HCT116 (cell line): ENCODE measurements around the gene CASZ1. TPM values are rescaled to one million over a fixed set of nuclear protein-coding genes. Genes with fewer than 3 reads are reported as not detected.

ENCODE experiments used
- ATAC-seq: fragments of 200-7000 bp; cut with Tn5 transposase; 2 replicates; pipeline ENCODE4 v1.9.1; 2020; ENCODE audit warnings: mild to moderate bottlenecking, moderate library complexity
- BruUV-seq: library from RNA; stranded (reverse); fragments of 400-500 nt; replicated peaks from 2 replicates; lab custom pipeline; 2021; lab: Mats Ljungman, UMichigan
- CTCF ChIA-PET: fragments of 300-600 bp; sonication (Branson Sonifier 250); formaldehyde crosslinking; loops from one replicate; lab custom pipeline; 2021; ENCODE audit warnings: antibody characterized with exemption; lab: Charles Lee
- POLR2A ChIA-PET: fragments of 300-600, 350-600 bp; sonication (Branson Sonifier 250); formaldehyde crosslinking; loops from one replicate; lab custom pipeline; 2021; ENCODE audit warnings: antibody characterized with exemption; lab: Charles Lee
- RAD21 ChIA-PET, 2 experiments: fragments of 300-600 bp; sonication (Branson Sonifier 250); formaldehyde crosslinking; loops; one replicate each; lab custom pipeline; 2023; ENCODE audit warnings: low total read pairs in 2 of 2; ENCODE audit not compliant: uncharacterized antibody in 2 of 2, unreplicated experiment in 2 of 2, low non-redundant PET in 1 of 2; lab: Charles Lee
- DNase-seq: peaks from one replicate; pipeline ENCODE4 v3.0.0-alpha.2; 2010; ENCODE audit warnings: low read depth, low spot score
- H2AFZ ChIP-seq: fragments of 200-600 bp; shearing (Covaris generic), sonication (generic); 2 replicates; pipeline ENCODE4 v1.6.1; 2017; ENCODE audit warnings: low read depth, mixed run types, mixed read lengths, antibody characterized with exemption, low read length; ENCODE audit not compliant: poor library complexity, severe bottlenecking
- H3K27ac ChIP-seq: 2 replicates; pipeline ENCODE4 v1.5.1; 2012; ENCODE audit warnings: low read depth, low read length
- H3K27me3 ChIP-seq: fragments of 200-600 bp; sonication (generic); 2 replicates; pipeline ENCODE4 v1.6.1; 2016; ENCODE audit warnings: mixed run types, low read length, mixed read lengths; ENCODE audit not compliant: insufficient read depth
- H3K36me3 ChIP-seq, 2 experiments: fragments of 200-500 bp in 1 of 2; fragments of 200-600 bp in 1 of 2; sonication (Bioruptor generic) in 1 of 2; sonication (generic) in 1 of 2; 2 replicates each; pipeline versions ENCODE4 v1.5.1 to v1.6.1; 2014 to 2016; ENCODE audit warnings: low read length in 2 of 2, inconsistent platforms in 1 of 2, mixed read lengths in 1 of 2, mixed run types in 1 of 2; ENCODE audit not compliant: insufficient read depth in 2 of 2, control insufficient read depth in 1 of 2
- H3K4me1 ChIP-seq, 2 experiments: fragments of 200-600 bp in 1 of 2; sonication (generic) in 1 of 2; 2 replicates each; pipeline versions ENCODE4 v1.5.1 to v1.6.1; 2012 to 2017; ENCODE audit warnings: low read length in 2 of 2, inconsistent platforms in 1 of 2, mild to moderate bottlenecking in 1 of 2, mixed read lengths in 1 of 2, mixed run types in 1 of 2, moderate library complexity in 1 of 2; ENCODE audit not compliant: insufficient read depth in 2 of 2, control insufficient read depth in 1 of 2
- H3K4me2 ChIP-seq: fragments of 200-600 bp; sonication (generic); 2 replicates; pipeline ENCODE4 v1.6.1; 2017; ENCODE audit warnings: mixed run types, low read length, mixed read lengths
- H3K4me3 ChIP-seq, 2 experiments: fragments of 200-600 bp in 1 of 2; sonication (generic) in 1 of 2; replicated peaks in 1 of 2; 2 replicates each; pipeline ENCODE4 v1.5.1; 2011 to 2016; ENCODE audit warnings: low read length in 2 of 2, control low read depth in 1 of 2, low read depth in 1 of 2, mild to moderate bottlenecking in 1 of 2, mixed read lengths in 1 of 2, mixed run types in 1 of 2
- H3K79me2 ChIP-seq: fragments of 200-600 bp; sonication (generic); 2 replicates; pipeline ENCODE4 v1.6.1; 2017; ENCODE audit warnings: mild to moderate bottlenecking, mixed run types, low read length, moderate library complexity, mixed read lengths; ENCODE audit not compliant: insufficient read depth
- H3K9ac ChIP-seq: fragments of 200-600 bp; sonication (generic); 2 replicates; pipeline ENCODE4 v1.6.1; 2016; ENCODE audit warnings: low read length, mixed read lengths
- H3K9me2 ChIP-seq: fragments of 200-600 bp; sonication (generic), shearing (Covaris generic); 2 replicates; pipeline ENCODE4 v1.6.1; 2017; ENCODE audit warnings: mixed run types, mild to moderate bottlenecking, moderate library complexity; ENCODE audit not compliant: insufficient read depth
- H3K9me3 ChIP-seq, 2 experiments: fragments of 200-500 bp in 1 of 2; fragments of 200-600 bp in 1 of 2; sonication (Bioruptor generic) in 1 of 2; sonication (generic) in 1 of 2; 2 replicates each; pipeline ENCODE4 v1.6.1; 2014 to 2017; ENCODE audit warnings: low read length in 2 of 2, mixed read lengths in 2 of 2, inconsistent platforms in 1 of 2, low read depth in 1 of 2, mild to moderate bottlenecking in 1 of 2, mixed run types in 1 of 2, moderate library complexity in 1 of 2; ENCODE audit not compliant: control insufficient read depth in 1 of 2, insufficient read depth in 1 of 2
- H4K20me1 ChIP-seq: fragments of 200-600 bp; sonication (generic), shearing (Covaris generic); 2 replicates; pipeline ENCODE4 v1.6.1; 2017; ENCODE audit warnings: mixed run types, mild to moderate bottlenecking, moderate library complexity; ENCODE audit not compliant: insufficient read depth
- CBX3 ChIP-seq: IDR thresholded peaks from 2 replicates; pipeline ENCODE4 v1.6.1; 2012; ENCODE audit warnings: low read depth
- CEBPB ChIP-seq: IDR thresholded peaks from 2 replicates; pipeline ENCODE4 v1.6.1; 2012; ENCODE audit warnings: low read depth
- EGR1 ChIP-seq: IDR thresholded peaks from 2 replicates; pipeline ENCODE4 v1.6.1; 2012; ENCODE audit warnings: low read depth
- ELF1 ChIP-seq: IDR thresholded peaks from 2 replicates; pipeline ENCODE4 v1.6.1; 2012; ENCODE audit warnings: low read depth, borderline replicate concordance
- JUND ChIP-seq: IDR thresholded peaks from 2 replicates; pipeline ENCODE4 v1.6.1; 2012
- POLR2A ChIP-seq: IDR thresholded peaks from 2 replicates; pipeline ENCODE4 v1.7.0; 2011; ENCODE audit warnings: borderline replicate concordance; ENCODE audit not compliant: insufficient read depth, insufficient read length; ENCODE audit errors: extremely low read depth
- POLR2AphosphoS5 ChIP-seq: IDR thresholded peaks from 2 replicates; pipeline ENCODE4 v1.6.1; 2011; ENCODE audit warnings: mild to moderate bottlenecking, low read depth, low read length, moderate library complexity
- RAD21 ChIP-seq: IDR thresholded peaks from 2 replicates; pipeline ENCODE4 v1.6.1; 2012; ENCODE audit warnings: low read depth, mild to moderate bottlenecking
- ZFX ChIP-seq: fragments of 450-650 bp; IDR thresholded peaks from 2 replicates; pipeline ENCODE4 v1.6.1; 2017
- ZNF274 ChIP-seq: fragments of 200-500 bp; sonication (Bioruptor generic); IDR thresholded peaks from 2 replicates; pipeline ENCODE4 v1.6.1; 2014; ENCODE audit warnings: mild to moderate bottlenecking, low read depth, low read length, inconsistent platforms
- intact Hi-C: fragments of 100-400 bp; cut with micrococcal nuclease; formaldehyde crosslinking; loops from 2 replicates; pipeline ENCODE4 v1.10.0; 2022
- total RNA-seq: library from RNA; stranded (reverse); gene quantifications from one replicate; pipeline ENCODE4 v1.2.1, GENCODE V29; 2021; ENCODE audit not compliant: unreplicated experiment
- TF ChIP-seq, protein P1 (sequence below): IDR thresholded peaks from 2 replicates; pipeline ENCODE4 v1.6.1; 2012
- TF ChIP-seq, protein P2 (sequence below), 3 experiments: fragments of 200-600 bp in 1 of 3; sonication (generic) in 1 of 3; IDR thresholded peaks in 2 of 3; conservative IDR thresholded peaks in 1 of 3; 2 replicates each; pipeline ENCODE4 v1.5.1; 2012 to 2017; ENCODE audit warnings: low read depth in 2 of 3, low read length in 2 of 3, antibody characterized with exemption in 1 of 3, borderline replicate concordance in 1 of 3, control low read depth in 1 of 3, mild to moderate bottlenecking in 1 of 3, mixed read lengths in 1 of 3, mixed run types in 1 of 3, moderate library complexity in 1 of 3; ENCODE audit not compliant: insufficient read depth in 1 of 3

Gene CASZ1
- total RNA-seq, 1 experiment from 2014 or later, result 7.7 TPM

DNA sequence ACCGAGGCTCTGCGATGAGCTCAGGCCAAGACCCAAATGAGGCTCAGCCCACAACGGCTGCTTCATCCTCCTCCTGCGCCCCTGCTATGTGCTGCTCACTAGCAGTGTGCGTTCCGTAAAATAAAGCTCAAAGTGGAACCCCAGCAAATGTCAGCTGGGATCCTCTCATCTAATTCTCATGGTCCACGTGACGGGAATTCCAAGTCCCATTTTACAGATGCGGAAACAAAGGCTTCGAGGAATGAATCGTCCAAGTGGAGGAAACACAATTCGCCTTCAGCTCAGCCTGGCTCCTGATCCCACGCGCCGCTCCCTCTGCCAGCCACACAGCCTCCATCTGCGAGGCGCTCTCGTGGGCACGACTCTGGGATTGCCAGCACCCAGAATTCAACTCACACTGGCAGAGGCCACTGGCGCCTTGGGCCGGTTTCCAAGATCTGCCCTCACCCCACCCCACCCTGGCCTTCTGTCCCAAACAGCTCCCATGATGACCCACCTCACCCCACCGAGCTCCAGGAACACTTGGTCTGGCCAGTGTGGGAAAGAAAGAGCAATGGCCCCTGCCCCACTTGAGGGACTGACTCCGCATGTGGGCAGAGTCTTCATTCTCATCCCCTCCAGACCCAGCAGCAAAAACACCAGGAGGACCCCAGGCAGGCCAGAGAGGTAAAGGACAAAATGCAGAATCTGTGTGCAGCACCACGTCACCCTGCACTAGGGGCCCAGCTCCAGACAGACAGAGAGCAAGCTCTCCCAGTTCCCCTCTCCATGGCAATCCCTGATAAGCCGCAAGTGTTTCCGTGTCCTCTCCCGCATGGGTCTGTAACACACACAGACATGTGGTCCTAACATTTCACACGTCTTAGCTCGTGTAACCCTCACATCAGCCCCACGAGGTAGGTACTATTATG is 10.5 kb downstream of the CASZ1 start:
- no peak overlapping the region for H3K4me2 ChIP-seq

GRCh38 chr1:10784998-10785727 is 11.3 kb downstream of the CASZ1 start:
- H3K79me2 ChIP-seq, result no peaks in the 10 kb centered on the region
- no peak for ATAC-seq
- H3K27me3 ChIP-seq, result peaks cover 4% of the 10 kb centered on the region; the same call in 1 of the 2 replicates
- TF ChIP-seq CBX3 (no peak), POLR2AphosphoS5 (no peak), EGR1 (no peak), ZFX (no peak), POLR2A (no peak), ZNF274 (no peak)
- TF ChIP-seq, protein P1, sequence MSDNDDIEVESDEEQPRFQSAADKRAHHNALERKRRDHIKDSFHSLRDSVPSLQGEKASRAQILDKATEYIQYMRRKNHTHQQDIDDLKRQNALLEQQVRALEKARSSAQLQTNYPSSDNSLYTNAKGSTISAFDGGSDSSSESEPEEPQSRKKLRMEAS, result no peak
- TF ChIP-seq, protein P2, sequence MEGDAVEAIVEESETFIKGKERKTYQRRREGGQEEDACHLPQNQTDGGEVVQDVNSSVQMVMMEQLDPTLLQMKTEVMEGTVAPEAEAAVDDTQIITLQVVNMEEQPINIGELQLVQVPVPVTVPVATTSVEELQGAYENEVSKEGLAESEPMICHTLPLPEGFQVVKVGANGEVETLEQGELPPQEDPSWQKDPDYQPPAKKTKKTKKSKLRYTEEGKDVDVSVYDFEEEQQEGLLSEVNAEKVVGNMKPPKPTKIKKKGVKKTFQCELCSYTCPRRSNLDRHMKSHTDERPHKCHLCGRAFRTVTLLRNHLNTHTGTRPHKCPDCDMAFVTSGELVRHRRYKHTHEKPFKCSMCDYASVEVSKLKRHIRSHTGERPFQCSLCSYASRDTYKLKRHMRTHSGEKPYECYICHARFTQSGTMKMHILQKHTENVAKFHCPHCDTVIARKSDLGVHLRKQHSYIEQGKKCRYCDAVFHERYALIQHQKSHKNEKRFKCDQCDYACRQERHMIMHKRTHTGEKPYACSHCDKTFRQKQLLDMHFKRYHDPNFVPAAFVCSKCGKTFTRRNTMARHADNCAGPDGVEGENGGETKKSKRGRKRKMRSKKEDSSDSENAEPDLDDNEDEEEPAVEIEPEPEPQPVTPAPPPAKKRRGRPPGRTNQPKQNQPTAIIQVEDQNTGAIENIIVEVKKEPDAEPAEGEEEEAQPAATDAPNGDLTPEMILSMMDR (IDR thresholded peaks at IDR 0.05 in 2 of 3, conservative IDR thresholded peaks at IDR 0.05 in 1 of 3; ENCODE audit: borderline replicate concordance in 1 of 3, insufficient read depth in 1 of 3, low read depth in 2 of 3, low read length in 2 of 3), result no peak
- H4K20me1 ChIP-seq, result no peaks in the 10 kb centered on the region
- no peaks in the 10 kb centered on the region for H3K9me3 ChIP-seq
- H3K27ac ChIP-seq, result no peak overlapping the region
- ChIA-PET CTCF (no interaction called here), POLR2A (no interaction called here), RAD21 (no interaction called here)
- BruUV-seq, result no TSS peak
- no peak overlapping the region for H3K4me2 ChIP-seq
- intact Hi-C loops, result no loop called here
- H3K9me2 ChIP-seq, result no peaks in the 10 kb centered on the region
- no peak overlapping the region for H2AFZ ChIP-seq
- no peak for DNase-seq
- no peak overlapping the region for H3K4me3 ChIP-seq
- H3K36me3 ChIP-seq, result no peaks in the 10 kb centered on the region
- H3K4me1 ChIP-seq, result peaks cover 2 to 5% of the 10 kb centered on the region in 2 experiments
- H3K9ac ChIP-seq, result no peak overlapping the region

More for the DNA sequence above, 10.5 kb downstream of the CASZ1 start:
- ChIA-PET RAD21 (no interaction called here), CTCF (no interaction called here), POLR2A (no interaction called here)
- peaks cover 8% of the 10 kb centered on the region for H3K27me3 ChIP-seq
- BruUV-seq, result no TSS peak
- H3K4me1 ChIP-seq, result no peaks in the 10 kb centered on the region
- no peaks in the 10 kb centered on the region for H3K9me3 ChIP-seq
- intact Hi-C loops, result no loop called here
- no peak overlapping the region for H2AFZ ChIP-seq
- no peaks in the 10 kb centered on the region for H4K20me1 ChIP-seq
- no peak overlapping the region for H3K4me3 ChIP-seq
- ATAC-seq (no peak), DNase-seq (no peak)
- no peak overlapping the region for H3K27ac ChIP-seq
- TF ChIP-seq ELF1, result no peak
- TF ChIP-seq POLR2AphosphoS5, result no peak
- TF ChIP-seq RAD21, result no peak
- TF ChIP-seq JUND, result no peak
- TF ChIP-seq CEBPB, result no peak
- H3K9ac ChIP-seq, result no peak overlapping the region
- H3K36me3 ChIP-seq, result no peaks in the 10 kb centered on the region
- no peaks in the 10 kb centered on the region for H3K79me2 ChIP-seq
- H3K9me2 ChIP-seq, result no peaks in the 10 kb centered on the region
